Right kidney (tissue), 9 donors: ENCODE data around the gene RALGDS.
A peak's percentile ranks its signal among the peaks of the same experiment; 100 is the strongest.
"Not testable (repeated sequence)": the region's sequence is repeated elsewhere in the genome, so short reads cannot be mapped to it uniquely, and the experiment has no call there.

ENCODE experiments used
- DNase-seq: peaks from one replicate; pipeline ENCODE4 v3.0.0-alpha.2; 2016
- long read RNA-seq, 8 donors: transcript quantifications; one replicate each; lab custom pipeline, GENCODE V29; 2026

Gene RALGDS
- long read RNA-seq, donor 1, partial matches to known transcripts = 0 of 4 reads
- long read RNA-seq, donor 1, other reads (novel, unspliced or antisense) = 0 of 4 reads
- long read RNA-seq, donor 2, partial matches to known transcripts = 0 of 3 reads
- long read RNA-seq, donor 2, other reads (novel, unspliced or antisense) = 0 of 3 reads
- long read RNA-seq, donor 3, partial matches to known transcripts = 0 of 2 reads
- long read RNA-seq, donor 3, other reads (novel, unspliced or antisense) = 0 of 2 reads
- long read RNA-seq, donor 4, partial matches to known transcripts = 0 of 4 reads
- long read RNA-seq, donor 4, other reads (novel, unspliced or antisense) = 0 of 4 reads
- long read RNA-seq, donor 5, partial matches to known transcripts = 0 of 6 reads
- long read RNA-seq, donor 5, other reads (novel, unspliced or antisense) = 0 of 6 reads
- long read RNA-seq, donor 6, partial matches to known transcripts = 0 of 2 reads
- long read RNA-seq, donor 6, other reads (novel, unspliced or antisense) = 0 of 2 reads
- long read RNA-seq, donor 7, partial matches to known transcripts = 0 of 6 reads
- long read RNA-seq, donor 7, other reads (novel, unspliced or antisense) = 0 of 6 reads
- long read RNA-seq, donor 8, partial matches to known transcripts = 0 of 3 reads
- long read RNA-seq, donor 8, other reads (novel, unspliced or antisense) = 0 of 3 reads

GRCh38 chr9:133121198-133121914 lies at the start of gene RALGDS:
Gene RALGDS, minus strand, starts transcription at chr9:133121240. Its CDS starts 86 bp downstream, at chr9:133121154.
- peak; percentile 62 for DNase-seq

GRCh38 chr9:133170716-133171115 lies 49.7 kb upstream of the RALGDS start:
- no peak for DNase-seq

GRCh38 chr9:133169687-133170086 lies 48.6 kb upstream of the RALGDS start:
- not testable (repeated sequence) for DNase-seq

DNA sequence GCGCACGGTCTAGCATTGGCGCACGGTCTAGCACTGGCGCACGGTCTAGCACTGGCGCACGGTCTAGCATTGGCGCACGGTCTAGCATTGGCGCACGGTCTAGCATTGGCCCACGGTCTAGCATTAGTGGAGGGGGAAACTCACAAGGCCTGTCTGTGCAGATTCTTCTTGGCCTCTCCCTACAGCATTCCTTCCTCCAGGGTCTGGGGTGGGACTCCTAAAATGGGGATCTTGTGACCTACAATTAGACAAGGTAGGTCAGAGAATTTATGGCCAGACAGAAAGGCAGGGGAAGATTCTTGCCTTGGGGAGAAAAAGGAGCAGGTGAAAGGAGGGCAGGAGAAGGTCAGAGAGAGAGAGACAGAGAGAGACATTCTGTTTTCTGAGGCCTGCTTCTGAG lies 48.1 kb upstream of the RALGDS start:
- DNase-seq = no peak

DNA sequence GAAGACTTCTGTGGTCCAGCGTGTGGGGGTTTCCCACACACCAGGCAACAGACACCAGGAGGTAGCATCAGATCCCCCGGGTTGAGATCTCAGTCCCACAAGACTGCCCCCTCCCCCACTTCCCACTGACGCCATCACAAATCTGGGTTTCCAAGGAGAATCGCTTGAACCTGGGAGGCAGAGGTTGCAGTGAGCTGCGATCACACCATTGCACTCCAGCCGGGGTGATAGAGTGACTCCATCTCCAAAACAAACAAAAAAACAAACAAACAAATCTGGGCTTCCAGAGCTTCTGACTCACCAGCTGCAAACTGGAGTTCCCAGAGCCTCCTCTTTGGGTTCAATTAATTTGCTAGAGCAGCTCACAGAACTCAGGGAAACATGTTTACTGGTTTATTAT lies 47.4 kb upstream of the RALGDS start:
- DNase-seq = no peak

GRCh38 chr9:133167769-133168168 lies 46.7 kb upstream of the RALGDS start:
- DNase-seq = no peak

DNA sequence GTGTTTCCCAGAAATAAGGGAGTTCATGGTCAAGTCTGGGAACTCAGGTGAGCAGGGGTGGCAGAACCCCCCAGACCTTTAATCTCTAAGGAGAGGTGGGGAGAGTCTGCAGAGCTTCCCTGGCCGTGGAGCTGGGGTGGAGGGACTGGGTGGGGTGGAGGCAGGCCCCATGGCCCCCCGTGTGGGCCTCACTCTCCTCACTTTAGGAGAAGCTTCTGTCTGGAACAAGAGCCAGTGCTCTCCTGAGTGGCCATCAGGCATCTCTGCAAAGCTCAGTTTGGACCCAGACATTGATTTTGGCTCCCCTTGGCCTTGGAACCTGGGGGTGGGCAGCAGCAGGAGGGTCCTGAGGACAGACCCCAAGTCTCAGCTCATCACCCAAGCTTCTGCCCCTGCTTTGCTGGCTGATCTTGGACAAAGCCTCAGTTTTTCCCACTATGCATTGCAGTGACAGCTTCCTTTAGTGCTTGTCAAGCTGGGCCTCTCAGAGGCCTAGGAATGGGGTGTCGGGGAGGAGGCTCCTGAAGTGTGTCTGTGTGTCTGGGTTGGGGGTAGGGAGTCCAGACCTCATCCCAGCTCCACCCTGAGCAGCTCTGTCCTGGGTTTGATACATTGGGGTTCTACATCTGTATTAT lies 46.2 kb upstream of the RALGDS start:
- no peak for DNase-seq

GRCh38 chr9:133166392-133166791 lies 45.4 kb upstream of the RALGDS start:
- no peak for DNase-seq

DNA sequence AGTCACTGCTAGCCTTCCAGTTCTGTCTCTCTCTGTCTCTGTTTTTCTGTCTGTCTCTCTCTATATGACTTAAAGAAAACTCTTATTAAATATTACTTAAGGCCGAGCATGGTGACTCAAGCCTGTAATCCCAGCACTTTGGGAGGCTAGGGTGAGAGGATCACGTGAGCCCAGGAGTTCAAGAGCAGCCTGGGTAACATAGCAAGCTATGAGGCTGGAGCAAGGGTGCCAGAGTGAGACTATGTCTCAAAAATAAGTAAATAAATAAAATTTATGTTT lies 44.4 kb upstream of the RALGDS start:
- no peak for DNase-seq

GRCh38 chr9:133164191-133164590 lies 43.2 kb upstream of the RALGDS start:
- DNase-seq = no peak

GRCh38 chr9:133163504-133164172 lies 42.6 kb upstream of the RALGDS start, which contains the start of gene GBGT1:
Gene GBGT1, minus strand, starts transcription at chr9:133163914. Its CDS starts 1,502 bp downstream, at chr9:133162412.
- peak; percentile 67 for DNase-seq

GRCh38 chr9:133162861-133163503 lies 41.9 kb upstream of the RALGDS start:
- DNase-seq = no peak

- no peak for DNase-seq
These were observed 40.5 kb upstream of the RALGDS start for GRCh38 chr9:133161547-133161950.

GRCh38 chr9:133160742-133161546 lies 39.9 kb upstream of the RALGDS start:
- DNase-seq = no peak

DNA sequence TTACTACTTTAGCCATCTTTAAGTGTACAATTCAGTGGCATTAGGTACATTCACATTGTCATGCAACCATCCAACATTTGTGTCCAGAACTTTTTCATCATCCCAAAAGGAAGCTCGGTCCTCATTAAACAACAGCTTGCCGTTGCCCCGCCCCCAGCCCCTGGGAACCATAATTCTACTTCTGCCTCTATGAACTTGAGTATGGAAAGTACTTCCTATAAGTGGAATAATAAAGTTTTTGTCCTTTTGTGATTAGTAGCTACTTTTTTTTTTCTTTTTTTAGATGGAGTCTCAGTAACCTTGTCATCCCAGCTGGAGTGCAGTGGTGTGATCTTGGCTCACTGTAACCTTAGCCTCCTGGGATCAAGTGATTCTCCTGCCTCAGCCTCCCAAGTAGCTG lies 37.7 kb upstream of the RALGDS start:
- DNase-seq = no peak

DNA sequence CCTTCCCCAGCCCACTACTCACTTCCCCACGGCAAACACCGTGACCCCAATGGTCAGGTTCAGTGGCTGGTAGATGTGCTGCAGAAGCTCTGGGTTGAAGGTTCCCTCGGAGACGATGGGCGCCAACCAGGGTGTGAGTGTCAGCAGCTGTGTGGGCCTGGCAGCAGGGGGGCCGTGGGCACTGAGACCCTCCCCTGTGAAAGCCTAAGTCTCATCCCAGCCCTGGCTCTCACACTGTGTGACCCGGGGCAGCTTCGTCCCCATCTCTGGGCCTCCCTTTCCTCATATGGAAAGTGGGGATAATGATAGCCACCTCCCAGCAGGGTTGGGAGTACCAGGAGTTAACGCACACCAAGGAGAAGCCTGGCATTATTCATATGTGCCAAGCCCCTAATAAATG lies 34.1 kb upstream of the RALGDS start:
- no peak for DNase-seq

DNA sequence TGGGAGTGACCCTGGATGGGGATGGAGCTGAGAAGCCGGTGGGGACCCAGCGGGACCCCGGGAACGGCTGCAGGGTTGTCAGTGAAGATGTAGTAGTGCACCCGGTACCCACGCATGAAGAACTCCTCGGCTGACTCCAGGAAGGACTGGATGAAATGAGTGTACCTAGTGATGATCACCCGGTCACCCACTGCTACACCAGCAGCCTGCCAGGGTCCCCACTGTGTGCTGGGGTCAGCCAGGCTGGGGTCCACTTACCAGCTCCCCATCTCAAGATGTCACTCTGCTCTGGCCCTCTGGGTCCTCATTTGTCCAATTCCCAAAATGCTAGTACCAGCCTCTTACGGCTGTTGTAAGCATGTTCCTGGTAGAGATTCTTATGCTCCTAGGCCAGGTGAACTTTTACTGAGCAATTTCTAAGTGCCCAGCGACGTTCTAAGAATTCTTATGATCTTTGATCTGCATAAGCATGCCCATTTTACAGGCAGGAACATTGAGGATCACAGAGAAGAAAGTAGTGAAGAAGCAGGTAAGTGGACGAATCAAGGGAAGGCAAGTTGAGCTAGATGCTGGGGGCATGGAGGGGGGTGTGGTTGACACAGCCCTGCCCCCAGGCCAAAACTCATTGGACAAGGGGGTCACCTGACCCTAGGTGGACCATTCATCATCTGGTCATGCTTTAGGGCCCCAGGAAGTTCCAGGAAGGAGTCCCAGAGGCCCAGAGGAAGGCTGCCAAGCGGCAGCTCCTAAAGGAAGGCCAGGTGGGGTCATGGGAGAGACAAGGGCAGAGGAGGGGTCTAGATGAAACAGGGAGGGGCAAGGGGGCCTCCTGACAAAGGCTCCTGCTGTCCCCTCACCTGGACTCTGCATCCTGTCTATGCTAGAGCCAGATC lies 33.3 kb upstream of the RALGDS start:
- no peak for DNase-seq

GRCh38 chr9:133153227-133154096 lies 32.4 kb upstream of the RALGDS start:
- peak; percentile 37 for DNase-seq
